Lower lobe of right lung (tissue), 2 donors: ENCODE data around the gene HOXA7. TPM values are rescaled to one million over a fixed set of nuclear protein-coding genes. Genes with fewer than 3 reads are reported as not detected.

Experiments used
- ATAC-seq, 2 donors: fragments of 200-7000 bp; cut with Tn5 transposase; one replicate each; pipeline ENCODE4 v1.9.1; 2020 to 2022; ENCODE audit warnings: mild to moderate bottlenecking in 2 of 2, moderate library complexity in 2 of 2
- DNase-seq: peaks from one replicate; pipeline ENCODE4 v3.0.0-alpha.2; 2020
- H3K27ac ChIP-seq: fragments of 200-600 bp; one replicate; pipeline ENCODE4 v1.8.0; 2022
- H3K27me3 ChIP-seq: fragments of 200-600 bp; one replicate; pipeline ENCODE4 v1.8.0; 2022; ENCODE audit warnings: low read depth
- H3K36me3 ChIP-seq: fragments of 200-600 bp; one replicate; pipeline ENCODE4 v1.8.0; 2022; ENCODE audit warnings: mild to moderate bottlenecking
- H3K4me1 ChIP-seq: fragments of 200-600 bp; one replicate; pipeline ENCODE4 v1.8.0; 2022
- H3K4me3 ChIP-seq: fragments of 200-600 bp; one replicate; pipeline ENCODE4 v1.8.0; 2022; ENCODE audit warnings: mild to moderate bottlenecking
- H3K9me3 ChIP-seq: fragments of 200-600 bp; one replicate; pipeline ENCODE4 v1.8.0; 2022
- CTCF ChIP-seq: fragments of 200-600 bp; IDR thresholded peaks from one replicate; pipeline ENCODE4 v1.8.0; 2022; ENCODE audit warnings: antibody characterized with exemption, mild to moderate bottlenecking
- intact Hi-C: fragments of 100-400 bp; cut with DNase I; formaldehyde crosslinking; loops from one replicate; pipeline ENCODE4 v1.11.0; 2022
- total RNA-seq: library from RNA; stranded (reverse); fragmentation: NEBNext Ultra II Directional; extraction: Animal tissue kit (Norgen Biotek cat#: 25700); gene quantifications from one replicate; pipeline ENCODE4 v1.2.1, GENCODE V29; 2021
- donor health status: DM: no; HTN: yes; CAD: no; lungs with severe emphysema.

HOXA7 gene
- total RNA-seq, 1 donor from 2014 or later = 2.2 TPM

GRCh38 chr7:27203365-27203953 is 47.0 kb upstream of the HOXA7 start:
- peaks cover 92% of the 10 kb centered on the region for H3K27me3 ChIP-seq
- no peak for ATAC-seq
- TF ChIP-seq CTCF = no peak
- intact Hi-C loops = no loop called here
- H3K27ac ChIP-seq = no peak overlapping the region
- no peaks in the 10 kb centered on the region for H3K36me3 ChIP-seq
- DNase-seq = no peak
- H3K4me3 ChIP-seq = no peak overlapping the region
- H3K4me1 ChIP-seq = peaks cover 38% of the 10 kb centered on the region
- H3K9me3 ChIP-seq = no peaks in the 10 kb centered on the region

DNA sequence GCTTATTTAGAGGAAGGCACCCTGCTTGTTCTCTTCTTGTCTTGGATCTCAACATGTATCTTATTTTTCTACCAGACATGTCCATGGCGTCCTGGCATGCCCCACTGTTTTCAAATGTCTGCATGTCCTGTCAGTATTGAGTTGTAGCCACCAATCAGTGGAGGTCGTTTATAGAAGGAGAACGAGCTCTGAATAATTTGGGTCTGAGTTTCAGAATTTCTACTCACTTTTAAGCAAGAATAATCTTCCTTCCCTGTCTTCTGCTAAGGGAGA is 46.3 kb upstream of the HOXA7 start:
- Histone ChIP-seq H3K36me3 (no peaks in the 10 kb centered on the region), H3K9me3 (no peaks in the 10 kb centered on the region), H3K27ac (no peak overlapping the region), H3K4me1 (peaks cover 41% of the 10 kb centered on the region), H3K4me3 (no peak overlapping the region), H3K27me3 (peaks cover 94% of the 10 kb centered on the region)
- intact Hi-C loops = no loop called here
- no peak for TF ChIP-seq CTCF
- ATAC-seq (no peak), DNase-seq (no peak)

GRCh38 chr7:27202018-27202861 is 45.8 kb upstream of the HOXA7 start:
- no peak for TF ChIP-seq CTCF
- intact Hi-C loops = no loop called here
- no peak for ATAC-seq
- Histone ChIP-seq H3K9me3 (no peaks in the 10 kb centered on the region), H3K36me3 (no peaks in the 10 kb centered on the region), H3K27me3 (peaks cover 94% of the 10 kb centered on the region), H3K4me3 (no peak overlapping the region), H3K4me1 (peaks cover 41% of the 10 kb centered on the region), H3K27ac (no peak overlapping the region)
- no peak for DNase-seq

- intact Hi-C loops = no loop called here
- DNase-seq = no peak
These were observed 45.1 kb upstream of the HOXA7 start for GRCh38 chr7:27201580-27202017.

More at GRCh38 chr7:27201580-27202017, 45.1 kb upstream of the HOXA7 start:
- Histone ChIP-seq H3K4me1 (peaks cover 41% of the 10 kb centered on the region), H3K27me3 (peaks cover 94% of the 10 kb centered on the region), H3K9me3 (no peaks in the 10 kb centered on the region), H3K36me3 (no peaks in the 10 kb centered on the region), H3K4me3 (no peak overlapping the region), H3K27ac (no peak overlapping the region)
- TF ChIP-seq CTCF = no peak
- no peak for ATAC-seq
